ENCODE results near the gene TMEM87B. TPM values are rescaled to one million over a fixed set of nuclear protein-coding genes. Genes with fewer than 3 reads are reported as not detected.
"Not testable (repeated sequence)": the region's sequence is repeated elsewhere in the genome, so short reads cannot be mapped to it uniquely, and the experiment has no call there.

TMEM87B gene
- total RNA-seq, 4 donors from 2014 or later, result 21.9 to 74.5 (median 60.7) TPM

GRCh38 chr2:112041460-112041859, 13.6 kb upstream of the TMEM87B start:
- H3K4me3 ChIP-seq; H3K27ac ChIP-seq; intact Hi-C loops (cut with DNase I; ENCODE audit: low total_unique reads); DNase-seq; H3K4me1 ChIP-seq; H3K36me3 ChIP-seq; H3K27me3 ChIP-seq; H3K9me3 ChIP-seq: not testable (repeated sequence)
- WGBS, 2 donors (ENCODE audit: low coverage in 1 of 2), result 52 to 61% methylated on average over 2 to 6 of the region's 6 CpGs
- in situ Hi-C loops (cut with MboI; ENCODE audit: low pct_ligation_motif_present in 1 of 4, low pct_unique_long_range_greater_than_20kb in 1 of 4, low sequenced_read_pairs in 3 of 4), result loop anchor here in 1 of 4 donors (10.0 kb wide), 1 partner anchor 157 kb away; the partner anchor contains the start of gene ANAPC1

GRCh38 chr2:112045446-112046014, 9.5 kb upstream of the TMEM87B start:
- H3K27me3 ChIP-seq, result no peaks in the 10 kb centered on the region
- no peak for DNase-seq
- H3K9me3 ChIP-seq, result peaks cover 0 to 8% of the 10 kb centered on the region in 2 donors
- no peak overlapping the region for H3K27ac ChIP-seq
- H3K36me3 ChIP-seq, result no peaks in the 10 kb centered on the region
- H3K4me3 ChIP-seq, result no peak overlapping the region
- in situ Hi-C loops (cut with MboI; ENCODE audit: low pct_ligation_motif_present in 1 of 4, low pct_unique_long_range_greater_than_20kb in 1 of 4, low sequenced_read_pairs in 3 of 4) (loop anchor here in 2 of 4 donors (5.0 to 10.0 kb wide), 2 partner anchors 153 to 161 kb away; partner anchors contain the start of gene ANAPC1 (in 1 of the 2)), intact Hi-C loops (cut with DNase I; ENCODE audit: low total_unique reads) (loop anchor here (5.0 kb wide), 1 partner anchor 148 kb away; the partner anchor contains the start of gene MERTK)
- TF ChIP-seq EP300 (IDR thresholded peaks at IDR 0.05; ENCODE audit: low read depth), result no peak
- no peak for TF ChIP-seq POLR2AphosphoS5 (IDR thresholded peaks at IDR 0.05)
- no peak for TF ChIP-seq CTCF (IDR thresholded peaks at IDR 0.05)
- TF ChIP-seq POLR2A (IDR thresholded peaks at IDR 0.05), result no peak
- peaks cover 6 to 29% (median 10%) of the 10 kb centered on the region in 4 donors for H3K4me1 ChIP-seq

GRCh38 chr2:112046231-112046630, 8.8 kb upstream of the TMEM87B start:
- in situ Hi-C loops (cut with MboI; ENCODE audit: low pct_ligation_motif_present in 1 of 4, low pct_unique_long_range_greater_than_20kb in 1 of 4, low sequenced_read_pairs in 3 of 4) (loop anchor here in 2 of 4 donors (5.0 to 10.0 kb wide), 2 partner anchors 154 to 161 kb away; partner anchors contain the start of gene ANAPC1 (in 1 of the 2)), intact Hi-C loops (cut with DNase I; ENCODE audit: low total_unique reads) (loop anchor here (5.0 kb wide), 1 partner anchor 149 kb away; the partner anchor contains the start of gene MERTK)
- TF ChIP-seq POLR2AphosphoS5 (IDR thresholded peaks at IDR 0.05), result no peak
- TF ChIP-seq EP300 (IDR thresholded peaks at IDR 0.05; ENCODE audit: low read depth), result no peak
- TF ChIP-seq CTCF (IDR thresholded peaks at IDR 0.05), result no peak
- no peak for TF ChIP-seq POLR2A (IDR thresholded peaks at IDR 0.05)
- Histone ChIP-seq H3K4me3 (no peak overlapping the region), H3K27me3 (no peaks in the 10 kb centered on the region), H3K4me1 (peaks cover 6 to 35% (median 13%) of the 10 kb centered on the region in 4 donors), H3K9me3 (peaks cover 0 to 8% of the 10 kb centered on the region in 2 donors), H3K27ac (no peak overlapping the region), H3K36me3 (no peaks in the 10 kb centered on the region)
- DNase-seq, result no peak

- H3K9me3 ChIP-seq, result peaks cover 0 to 8% of the 10 kb centered on the region in 2 donors
- H3K4me1 ChIP-seq, result peaks cover 6 to 38% (median 14%) of the 10 kb centered on the region in 4 donors
- H3K36me3 ChIP-seq, result no peaks in the 10 kb centered on the region
- no peak for TF ChIP-seq CTCF (IDR thresholded peaks at IDR 0.05)
- no peak for TF ChIP-seq EP300 (IDR thresholded peaks at IDR 0.05; ENCODE audit: low read depth)
- TF ChIP-seq POLR2AphosphoS5 (IDR thresholded peaks at IDR 0.05), result no peak
- no peak for TF ChIP-seq POLR2A (IDR thresholded peaks at IDR 0.05)
- intact Hi-C loops (cut with DNase I; ENCODE audit: low total_unique reads) (loop anchor here (5.0 kb wide), 1 partner anchor 150 kb away; the partner anchor contains the start of gene MERTK), in situ Hi-C loops (cut with MboI; ENCODE audit: low pct_ligation_motif_present in 1 of 4, low pct_unique_long_range_greater_than_20kb in 1 of 4, low sequenced_read_pairs in 3 of 4) (loop anchor here in 2 of 4 donors (5.0 to 10.0 kb wide), 2 partner anchors 155 to 163 kb away; partner anchors contain the start of gene ANAPC1 (in 1 of the 2))
- DNase-seq, result no peak
- 57 to 89% methylated on average over 1 to 7 of the region's 7 CpGs for WGBS, 2 donors (ENCODE audit: low coverage in 1 of 2)
- H3K27me3 ChIP-seq, result no peaks in the 10 kb centered on the region
- H3K27ac ChIP-seq, result no peak overlapping the region
- no peak overlapping the region for H3K4me3 ChIP-seq
Measured at GRCh38 chr2:112047537-112048235, 7.4 kb upstream of the TMEM87B start.

Data from transverse colon (tissue), 4 donors.